Heart left ventricle (tissue), 13 donors: ENCODE results near the gene PRRX1.

Experiments used
- CTCF ChIP-seq, 12 donors: fragments of 200-600 bp; sonication (generic) in 4 of 12; IDR thresholded peaks; one replicate each; pipeline versions ENCODE4 v1.5.0 to v1.8.0; 2018 to 2022; ENCODE audit warnings: antibody characterized with exemption in 12 of 12, mild to moderate bottlenecking in 5 of 12
- POLR2A ChIP-seq, 2 donors: fragments of 450-650 bp; IDR thresholded peaks; one replicate each; pipeline ENCODE4 v1.6.1; 2017; ENCODE audit warnings: antibody characterized with exemption in 2 of 2, mild to moderate bottlenecking in 2 of 2, moderate library complexity in 2 of 2
- donor health status: ischemic (EF 13 %, LVEDD 7.1; RV severe dilation, severe dysfunction).
- donor health status: DM: no; HTN: yes; CAD: no.
- donor health status: DM: no; HTN: no; CAD: no.
- donor health status: ischemic (EF 25% LVEDD 6.9; RV normal size, moderate dysfunction).
- donor health status: ischemic (EF 25% LVEDD 5.7; RV mildly dilated, moderate dysfunction).
- donor health status: ischemic (EF 35%, LVEDD 5.7; RV mildly dilated, moderate dysfunction).
- donor health status: nonischemic (EF 11% LVEDD 7.7; RV severe dilation, severe dysfunction).
- donor health status: DM: yes; HTN: yes; CAD: no.
- donor health status: PGD.
- donor health status: ischemic (EF 29% LVEDD 5.4; RV normal size, mild dysfunction).
- donor health status: nonischemic (EF 23%, LVEDD 6.1; RV moderate dilation, normal function).

GRCh38 chr1:170765712-170766330 lies 101.9 kb downstream of the PRRX1 start:
- TF ChIP-seq CTCF (IDR thresholded peaks at IDR 0.05) (peak; percentile 33 to 72 (median 56)), POLR2A (IDR thresholded peaks at IDR 0.05) (no peak)
